K562 (cell line): ENCODE data around the gene EPB41L2. TPM values are rescaled to one million over a fixed set of nuclear protein-coding genes. Genes with fewer than 3 reads are reported as not detected.

Experiments used
- ATAC-seq: fragments of 200-7000 bp; cut with Tn5 transposase; 3 replicates; pipeline ENCODE4 v1.9.1; 2020; ENCODE audit warnings: moderate library complexity
- BruUV-seq: library from RNA; stranded (reverse); fragments of 400-500 nt; replicated peaks from 2 replicates; lab custom pipeline; 2021; lab: Mats Ljungman, UMichigan
- CTCF ChIA-PET: fragments of 300-600 bp; formaldehyde crosslinking; extraction: SDS; loops from one replicate; lab custom pipeline; 2021; ENCODE audit warnings: low intra/inter-chr PET ratio; lab: Yijun Ruan, JAX
- POLR2A ChIA-PET: fragments of 300-600, 350-650 bp; sonication (Branson Sonifier 250); formaldehyde crosslinking; extraction: SDS; loops from one replicate; lab custom pipeline; 2021; ENCODE audit warnings: antibody characterized with exemption, inconsistent platforms; lab: Yijun Ruan, JAX
- DNase-seq, 4 experiments: peaks; one replicate each; pipeline versions ENCODE4 v3.0.0 to v3.0.0-alpha.2; 2011 to 2018; ENCODE audit warnings: low spot score in 3 of 4, mixed read lengths in 3 of 4; ENCODE audit errors: extremely low read depth in 1 of 4
- FAIRE-seq: peaks from 2 replicates; lab custom pipeline; 2011; peaks lifted over from hg19 to GRCh38; lab: Jason Lieb, UNC
- H2AFZ ChIP-seq: 2 replicates; pipeline ENCODE4 v1.6.0; 2011; ENCODE audit warnings: low read depth, low read length, control low read depth, inconsistent platforms
- H3K27ac ChIP-seq: fragments of 200-600 bp; 3 replicates; pipeline ENCODE4 v1.8.0; 2011; ENCODE audit warnings: low read depth, mild to moderate bottlenecking, control low read depth, inconsistent platforms, low read length, moderate library complexity, mixed read lengths; ENCODE audit errors: extremely low read depth
- H3K27me3 ChIP-seq, 2 experiments: fragments of 300-600 bp in 1 of 2; 2 replicates in 1 of 2; 3 replicates in 1 of 2; pipeline versions ENCODE4 v1.6.0 to v1.8.0; 2011; ENCODE audit warnings: inconsistent platforms in 2 of 2, low read length in 2 of 2, mild to moderate bottlenecking in 1 of 2, mixed read lengths in 1 of 2, moderate library complexity in 1 of 2; ENCODE audit not compliant: control insufficient read depth in 2 of 2, insufficient read depth in 2 of 2
- H3K36me3 ChIP-seq: fragments of 300-600 bp; 3 replicates; pipeline ENCODE4 v1.8.0; 2011; ENCODE audit warnings: mild to moderate bottlenecking, low read length, inconsistent platforms; ENCODE audit not compliant: control insufficient read depth, insufficient read depth
- H3K4me1 ChIP-seq, 2 experiments: fragments of 200-600 bp in 1 of 2; replicated peaks in 1 of 2; 2 replicates in 1 of 2; 3 replicates in 1 of 2; pipeline versions ENCODE4 v1.5.1 to v1.8.0; 2011; ENCODE audit warnings: inconsistent platforms in 2 of 2, low read length in 2 of 2, mild to moderate bottlenecking in 1 of 2, mixed read lengths in 1 of 2, moderate library complexity in 1 of 2; ENCODE audit not compliant: control insufficient read depth in 2 of 2, insufficient read depth in 2 of 2
- H3K4me2 ChIP-seq: 2 replicates; pipeline ENCODE4 v1.6.1; 2011; ENCODE audit warnings: low read length, control low read depth, inconsistent platforms, mixed read lengths; ENCODE audit not compliant: insufficient read depth
- H3K4me3 ChIP-seq: fragments of 200-600 bp; sonication (generic), shearing (Covaris generic); 2 replicates; pipeline ENCODE4 v1.5.1; 2016; ENCODE audit warnings: control low read depth, inconsistent platforms
- H3K79me2 ChIP-seq: fragments of 200-600 bp; 3 replicates; pipeline ENCODE4 v1.8.0; 2011; ENCODE audit warnings: low read length, inconsistent platforms; ENCODE audit not compliant: control insufficient read depth, insufficient read depth
- H3K9ac ChIP-seq, 2 experiments: 2 replicates each; pipeline versions ENCODE4 v1.6.0 to v1.6.1; 2011; ENCODE audit warnings: low read depth in 2 of 2, low read length in 2 of 2, control low read depth in 1 of 2, inconsistent platforms in 1 of 2, mild to moderate bottlenecking in 1 of 2, mixed read lengths in 1 of 2; ENCODE audit not compliant: insufficient read depth in 1 of 2
- H3K9me1 ChIP-seq: one replicate; pipeline ENCODE4 v1.6.0; 2011; ENCODE audit warnings: inconsistent platforms, mild to moderate bottlenecking, low read length, moderate library complexity; ENCODE audit not compliant: control insufficient read depth, insufficient read depth
- H3K9me3 ChIP-seq: replicated peaks from 2 replicates; pipeline ENCODE4 v1.5.1; 2011; ENCODE audit warnings: low read depth, low read length, inconsistent platforms; ENCODE audit not compliant: control insufficient read depth, insufficient read depth
- H4K20me1 ChIP-seq: replicated peaks from 2 replicates; pipeline ENCODE4 v1.6.1; 2011; ENCODE audit warnings: low read length, inconsistent platforms, mixed read lengths; ENCODE audit not compliant: control insufficient read depth, insufficient read depth
- ELF1 ChIP-seq: fragments of 200-800 bp; sonication (Bioruptor generic); IDR thresholded peaks from 2 replicates; pipeline ENCODE4 v1.6.1; 2016; ENCODE audit warnings: missing genetic modification characterization, missing compliant biosample characterization
- GABPB1 ChIP-seq: sonication (generic); formaldehyde crosslinking; IDR thresholded peaks from 2 replicates; pipeline ENCODE4 v1.8.0; 2022; ENCODE audit warnings: mild to moderate bottlenecking, missing genetic modification reagents
- HCFC1 ChIP-seq: IDR thresholded peaks from 2 replicates; pipeline ENCODE4 v1.6.1; 2012; ENCODE audit warnings: low read depth, low read length, improper control_type of control experiment
- HMG20B ChIP-seq: fragments of 250-450 bp; sonication (Bioruptor Pico); IDR thresholded peaks from 2 replicates; pipeline ENCODE4 v1.5.0; 2021; ENCODE audit warnings: mild to moderate bottlenecking
- HSF4 ChIP-seq: fragments of 250-450 bp; sonication (Bioruptor Pico); IDR thresholded peaks from 2 replicates; pipeline ENCODE4 v2.1.2; 2022; ENCODE audit warnings: mild to moderate bottlenecking, moderate library complexity, borderline replicate concordance
- KAT7 ChIP-seq: sonication (generic); formaldehyde crosslinking; IDR thresholded peaks from 2 replicates; pipeline ENCODE4 v1.8.0; 2022; ENCODE audit warnings: missing genetic modification reagents, mild to moderate bottlenecking, borderline replicate concordance
- LCOR ChIP-seq: sonication (generic); formaldehyde crosslinking; IDR thresholded peaks from 2 replicates; pipeline ENCODE4 v1.8.0; 2022; ENCODE audit warnings: mild to moderate bottlenecking, missing genetic modification reagents
- MTA3 ChIP-seq: fragments of 450-650 bp; formaldehyde crosslinking; IDR thresholded peaks from 2 replicates; pipeline ENCODE4 v1.6.1; 2017; ENCODE audit warnings: mild to moderate bottlenecking, borderline replicate concordance
- RB1 ChIP-seq: fragments of 450-650 bp; IDR thresholded peaks from 2 replicates; pipeline ENCODE4 v1.6.1; 2017; ENCODE audit warnings: low read depth, mild to moderate bottlenecking
- TAF15 ChIP-seq: fragments of 200-400 bp; formaldehyde crosslinking; IDR thresholded peaks from 2 replicates; pipeline ENCODE4 v1.6.1; 2017; ENCODE audit warnings: mild to moderate bottlenecking, low read depth, low read length, moderate library complexity
- ZNF311 ChIP-seq: fragments of 250-450 bp; sonication (Bioruptor Pico); IDR thresholded peaks from 2 replicates; pipeline ENCODE4 v1.4.0; 2020; ENCODE audit warnings: mild to moderate bottlenecking, moderate library complexity
- ZNF316 ChIP-seq: fragments of 450-650 bp; IDR thresholded peaks from 2 replicates; pipeline ENCODE4 v1.6.1; 2016
- ZNF408 ChIP-seq: fragments of 250-450 bp; sonication (Bioruptor Pico); IDR thresholded peaks from 2 replicates; pipeline ENCODE4 v1.4.0; 2020; ENCODE audit warnings: low read depth, mild to moderate bottlenecking, moderate library complexity
- WGBS: fragments of 100-300 bp; shearing (Covaris generic); methylation state at CpG from one replicate; pipeline ENCODE4 v1.1.6; 2016; ENCODE audit warnings: low coverage, mixed read lengths; ENCODE audit not compliant: insufficient coverage; ENCODE audit errors: missing lambda C conversion rate; 5-methylcytosine and 5-hydroxymethylcytosine counted together
- in situ Hi-C: fragments of 300-500 bp; cut with MboI; formaldehyde crosslinking; loops from 4 replicates; pipeline ENCODE4 v1.15.0; 2018; ENCODE audit warnings: inconsistent platforms, mixed read lengths
- intact Hi-C: fragments of 100-400 bp; cut with micrococcal nuclease; formaldehyde crosslinking; loops from 2 replicates; pipeline ENCODE4 v1.14.2; 2022
- polyA plus RNA-seq, 8 experiments: library from polyadenylated mRNA; depleted of rRNA in 4 of 8; stranded (reverse) in 5 of 8; unstranded in 3 of 8; fragments of >200 nt; fragmentation: Nextera tagmentation in 2 of 8; fragmentation: Illumina TruSeq in 1 of 8; extraction: Ambion mirVana in 2 of 8; extraction: Trizol in 1 of 8; gene quantifications; 2 replicates each; pipeline versions ENCODE4 v1.2.1 to v1.2.3, GENCODE V29; 2011 to 2014; ENCODE audit warnings: inconsistent platforms in 1 of 8, missing spikeins in 1 of 8
- total RNA-seq, 7 experiments: library from RNA; depleted of rRNA in 6 of 7; stranded (reverse); fragments of >200 nt in 6 of 7; fragmentation: Illumina TruSeq in 2 of 7; extraction: Trizol in 2 of 7; gene quantifications; 2 replicates each; pipeline versions ENCODE4 v1.2.1 to v1.2.3, GENCODE V29; 2011 to 2021; ENCODE audit warnings: low replicate concordance in 1 of 7
- TF ChIP-seq, protein P1 (sequence below): sonication (generic); formaldehyde crosslinking; IDR thresholded peaks from 2 replicates; pipeline ENCODE4 v1.8.1; 2023; ENCODE audit warnings: missing genetic modification reagents, mild to moderate bottlenecking, borderline replicate concordance
- TF ChIP-seq, protein P2 (sequence below): fragments of 250-450 bp; sonication (Bioruptor Pico); IDR thresholded peaks from 2 replicates; pipeline ENCODE4 v1.5.0; 2021; ENCODE audit warnings: mild to moderate bottlenecking, borderline replicate concordance
- TF ChIP-seq, protein P3 (sequence below): IDR thresholded peaks from 2 replicates; pipeline ENCODE4 v1.6.1; 2016; ENCODE audit warnings: missing genetic modification characterization, missing compliant biosample characterization

EPB41L2 gene
- total and polyA plus RNA-seq, 9 of the 15 experiments (the other 6 are each of a cell fraction or from before 2014, with no cell fraction given) = 5.1 to 53.6 (median 25.0) TPM

DNA sequence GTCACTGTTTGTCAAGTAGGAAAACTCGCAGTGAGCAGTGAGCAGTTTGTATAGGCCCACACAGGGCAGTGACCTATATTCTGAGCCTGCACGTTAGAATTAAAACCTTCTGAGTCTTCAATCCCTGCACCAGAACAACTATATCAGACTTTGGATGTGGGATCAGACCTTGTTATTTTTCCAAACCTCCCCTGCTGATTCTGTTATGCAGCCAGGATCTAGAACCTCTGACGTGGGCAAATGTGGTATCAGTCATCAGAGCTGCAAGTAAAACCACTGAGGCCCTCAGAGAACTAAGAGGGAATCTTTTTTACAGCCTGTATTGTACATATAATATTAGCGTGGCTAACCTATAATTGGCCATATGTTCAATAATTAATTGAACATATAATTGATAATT lies 40.3 kb upstream of the EPB41L2 start:
- intact Hi-C loops = no loop called here
- Histone ChIP-seq H3K9me3 (no peaks in the 10 kb centered on the region), H3K9me1 (no peaks in the 10 kb centered on the region), H3K4me2 (no peak overlapping the region), H3K27ac (no peak overlapping the region), H4K20me1 (no peaks in the 10 kb centered on the region), H3K79me2 (no peaks in the 10 kb centered on the region), H3K9ac (no peak overlapping the region), H3K27me3 (no peaks in the 10 kb centered on the region), H2AFZ (no peak overlapping the region), H3K4me1 (no peaks in the 10 kb centered on the region), H3K36me3 (no peaks in the 10 kb centered on the region), H3K4me3 (no peak overlapping the region)
- FAIRE-seq (no peak), ATAC-seq (no peak), DNase-seq (no peak)
- in situ Hi-C loops = no loop called here
- WGBS = 18% methylated on average over 4 of the region's 4 CpGs
- BruUV-seq = no TSS peak
- ChIA-PET POLR2A (no interaction called here), CTCF (no interaction called here)
- no peak for TF ChIP-seq GABPB1 (CRISPR knock-in tag)
- TF ChIP-seq HCFC1 = no peak
- no peak for TF ChIP-seq MTA3
- TF ChIP-seq RB1 = no peak
- TF ChIP-seq KAT7 (CRISPR knock-in tag) = no peak
- no peak for TF ChIP-seq ZNF311 (CRISPR knock-in tag)
- no peak for TF ChIP-seq LCOR
- TF ChIP-seq HMG20B (CRISPR knock-in tag) = no peak
- no peak for TF ChIP-seq ZNF408
- TF ChIP-seq, protein P1, sequence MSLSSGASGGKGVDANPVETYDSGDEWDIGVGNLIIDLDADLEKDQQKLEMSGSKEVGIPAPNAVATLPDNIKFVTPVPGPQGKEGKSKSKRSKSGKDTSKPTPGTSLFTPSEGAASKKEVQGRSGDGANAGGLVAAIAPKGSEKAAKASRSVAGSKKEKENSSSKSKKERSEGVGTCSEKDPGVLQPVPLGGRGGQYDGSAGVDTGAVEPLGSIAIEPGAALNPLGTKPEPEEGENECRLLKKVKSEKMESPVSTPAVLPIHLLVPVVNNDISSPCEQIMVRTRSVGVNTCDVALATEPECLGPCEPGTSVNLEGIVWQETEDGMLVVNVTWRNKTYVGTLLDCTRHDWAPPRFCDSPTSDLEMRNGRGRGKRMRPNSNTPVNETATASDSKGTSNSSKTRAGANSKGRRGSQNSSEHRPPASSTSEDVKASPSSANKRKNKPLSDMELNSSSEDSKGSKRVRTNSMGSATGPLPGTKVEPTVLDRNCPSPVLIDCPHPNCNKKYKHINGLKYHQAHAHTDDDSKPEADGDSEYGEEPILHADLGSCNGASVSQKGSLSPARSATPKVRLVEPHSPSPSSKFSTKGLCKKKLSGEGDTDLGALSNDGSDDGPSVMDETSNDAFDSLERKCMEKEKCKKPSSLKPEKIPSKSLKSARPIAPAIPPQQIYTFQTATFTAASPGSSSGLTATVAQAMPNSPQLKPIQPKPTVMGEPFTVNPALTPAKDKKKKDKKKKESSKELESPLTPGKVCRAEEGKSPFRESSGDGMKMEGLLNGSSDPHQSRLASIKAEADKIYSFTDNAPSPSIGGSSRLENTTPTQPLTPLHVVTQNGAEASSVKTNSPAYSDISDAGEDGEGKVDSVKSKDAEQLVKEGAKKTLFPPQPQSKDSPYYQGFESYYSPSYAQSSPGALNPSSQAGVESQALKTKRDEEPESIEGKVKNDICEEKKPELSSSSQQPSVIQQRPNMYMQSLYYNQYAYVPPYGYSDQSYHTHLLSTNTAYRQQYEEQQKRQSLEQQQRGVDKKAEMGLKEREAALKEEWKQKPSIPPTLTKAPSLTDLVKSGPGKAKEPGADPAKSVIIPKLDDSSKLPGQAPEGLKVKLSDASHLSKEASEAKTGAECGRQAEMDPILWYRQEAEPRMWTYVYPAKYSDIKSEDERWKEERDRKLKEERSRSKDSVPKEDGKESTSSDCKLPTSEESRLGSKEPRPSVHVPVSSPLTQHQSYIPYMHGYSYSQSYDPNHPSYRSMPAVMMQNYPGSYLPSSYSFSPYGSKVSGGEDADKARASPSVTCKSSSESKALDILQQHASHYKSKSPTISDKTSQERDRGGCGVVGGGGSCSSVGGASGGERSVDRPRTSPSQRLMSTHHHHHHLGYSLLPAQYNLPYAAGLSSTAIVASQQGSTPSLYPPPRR (CRISPR knock-in tag) = no peak
- TF ChIP-seq ZNF316 = no peak
- no peak for TF ChIP-seq TAF15
- TF ChIP-seq, protein P2, sequence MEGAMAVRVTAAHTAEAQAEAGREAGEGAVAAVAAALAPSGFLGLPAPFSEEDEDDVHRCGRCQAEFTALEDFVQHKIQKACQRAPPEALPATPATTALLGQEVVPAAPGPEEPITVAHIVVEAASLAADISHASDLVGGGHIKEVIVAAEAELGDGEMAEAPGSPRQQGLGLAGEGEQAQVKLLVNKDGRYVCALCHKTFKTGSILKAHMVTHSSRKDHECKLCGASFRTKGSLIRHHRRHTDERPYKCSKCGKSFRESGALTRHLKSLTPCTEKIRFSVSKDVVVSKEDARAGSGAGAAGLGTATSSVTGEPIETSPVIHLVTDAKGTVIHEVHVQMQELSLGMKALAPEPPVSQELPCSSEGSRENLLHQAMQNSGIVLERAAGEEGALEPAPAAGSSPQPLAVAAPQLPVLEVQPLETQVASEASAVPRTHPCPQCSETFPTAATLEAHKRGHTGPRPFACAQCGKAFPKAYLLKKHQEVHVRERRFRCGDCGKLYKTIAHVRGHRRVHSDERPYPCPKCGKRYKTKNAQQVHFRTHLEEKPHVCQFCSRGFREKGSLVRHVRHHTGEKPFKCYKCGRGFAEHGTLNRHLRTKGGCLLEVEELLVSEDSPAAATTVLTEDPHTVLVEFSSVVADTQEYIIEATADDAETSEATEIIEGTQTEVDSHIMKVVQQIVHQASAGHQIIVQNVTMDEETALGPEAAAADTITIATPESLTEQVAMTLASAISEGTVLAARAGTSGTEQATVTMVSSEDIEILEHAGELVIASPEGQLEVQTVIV (CRISPR knock-in tag) = no peak
- TF ChIP-seq, protein P3, sequence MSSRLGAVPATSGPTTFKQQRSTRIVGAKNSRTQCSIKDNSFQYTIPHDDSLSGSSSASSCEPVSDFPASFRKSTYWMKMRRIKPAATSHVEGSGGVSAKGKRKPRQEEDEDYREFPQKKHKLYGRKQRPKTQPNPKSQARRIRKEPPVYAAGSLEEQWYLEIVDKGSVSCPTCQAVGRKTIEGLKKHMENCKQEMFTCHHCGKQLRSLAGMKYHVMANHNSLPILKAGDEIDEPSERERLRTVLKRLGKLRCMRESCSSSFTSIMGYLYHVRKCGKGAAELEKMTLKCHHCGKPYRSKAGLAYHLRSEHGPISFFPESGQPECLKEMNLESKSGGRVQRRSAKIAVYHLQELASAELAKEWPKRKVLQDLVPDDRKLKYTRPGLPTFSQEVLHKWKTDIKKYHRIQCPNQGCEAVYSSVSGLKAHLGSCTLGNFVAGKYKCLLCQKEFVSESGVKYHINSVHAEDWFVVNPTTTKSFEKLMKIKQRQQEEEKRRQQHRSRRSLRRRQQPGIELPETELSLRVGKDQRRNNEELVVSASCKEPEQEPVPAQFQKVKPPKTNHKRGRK (tag) = no peak
- no peak for TF ChIP-seq HSF4
- no peak for TF ChIP-seq ELF1 (tag)
